GM23248 (cell line): ENCODE data around the gene WRNIP1.

Experiments used
- EZH2 ChIP-seq: fragments of 200-600 bp; sonication (generic); IDR thresholded peaks from 2 replicates; pipeline ENCODE4 v1.6.1; 2018; ENCODE audit warnings: antibody characterized with exemption, mild to moderate bottlenecking; ENCODE audit not compliant: insufficient read depth, poor library complexity, severe bottlenecking
- EZH2phosphoT487 ChIP-seq: fragments of 200-600 bp; sonication (generic); IDR thresholded peaks from 2 replicates; pipeline ENCODE4 v1.6.1; 2018; ENCODE audit warnings: antibody characterized with exemption, moderate library complexity, mild to moderate bottlenecking, low read depth; ENCODE audit not compliant: insufficient read depth

DNA sequence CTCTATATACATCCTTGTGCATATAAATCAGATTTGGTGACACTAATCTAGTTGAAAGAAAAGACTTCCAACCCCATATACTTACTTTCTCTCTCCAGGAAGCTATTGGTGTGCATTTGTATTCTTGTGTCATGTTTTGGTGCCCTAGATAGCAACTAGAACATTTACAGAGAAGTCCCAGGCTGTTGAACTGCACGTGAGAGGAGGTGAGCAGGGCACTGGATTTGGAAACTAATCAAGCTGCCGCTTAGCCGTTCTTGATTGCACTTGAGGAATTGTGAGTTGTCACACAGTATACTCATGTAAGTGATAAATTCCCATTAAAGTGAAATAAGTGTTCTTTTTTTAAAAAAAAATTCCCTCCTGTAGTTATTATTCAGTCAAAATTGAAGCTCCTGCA is 7.6 kb downstream of the WRNIP1 start:
- TF ChIP-seq EZH2phosphoT487 = no peak
- no peak for TF ChIP-seq EZH2
